Measurements from ENCODE around the gene STARD5.

GRCh38 chr15:81289910-81290309 lies 34.0 kb downstream of the STARD5 start:
- TF ChIP-seq CTCF (IDR thresholded peaks at IDR 0.05; ENCODE audit: control extremely low read depth in 1 of 3, insufficient read depth in 1 of 3, low read depth in 1 of 3, low read length in 3 of 3) (no peak), RAD21 (IDR thresholded peaks at IDR 0.05 in 1 of 2, conservative IDR thresholded peaks at IDR 0.05 in 1 of 2; ENCODE audit: low read depth in 2 of 2, low read length in 2 of 2) (no peak), TAF1 (IDR thresholded peaks at IDR 0.05; ENCODE audit: low read depth, low read length) (no peak), POLR2AphosphoS5 (IDR thresholded peaks at IDR 0.05; ENCODE audit: low read depth, low read length) (no peak), TCF12 (IDR thresholded peaks at IDR 0.05; ENCODE audit: low read depth, low read length) (no peak), SRF (IDR thresholded peaks at IDR 0.05; ENCODE audit: low read depth, low read length) (no peak), GABPA (IDR thresholded peaks at IDR 0.05; ENCODE audit: borderline replicate concordance, insufficient read depth, low read length) (no peak), CHD2 (IDR thresholded peaks at IDR 0.05; ENCODE audit: low read length) (no peak), CHD1 (IDR thresholded peaks at IDR 0.05; ENCODE audit: low read depth, low read length) (no peak), EP300 (IDR thresholded peaks at IDR 0.05; ENCODE audit: borderline replicate concordance in 1 of 2, low read depth in 2 of 2, low read length in 2 of 2) (no peak), NRF1 (IDR thresholded peaks at IDR 0.05; ENCODE audit: low read depth, low read length) (no peak)
- TF ChIP-seq, protein P1, sequence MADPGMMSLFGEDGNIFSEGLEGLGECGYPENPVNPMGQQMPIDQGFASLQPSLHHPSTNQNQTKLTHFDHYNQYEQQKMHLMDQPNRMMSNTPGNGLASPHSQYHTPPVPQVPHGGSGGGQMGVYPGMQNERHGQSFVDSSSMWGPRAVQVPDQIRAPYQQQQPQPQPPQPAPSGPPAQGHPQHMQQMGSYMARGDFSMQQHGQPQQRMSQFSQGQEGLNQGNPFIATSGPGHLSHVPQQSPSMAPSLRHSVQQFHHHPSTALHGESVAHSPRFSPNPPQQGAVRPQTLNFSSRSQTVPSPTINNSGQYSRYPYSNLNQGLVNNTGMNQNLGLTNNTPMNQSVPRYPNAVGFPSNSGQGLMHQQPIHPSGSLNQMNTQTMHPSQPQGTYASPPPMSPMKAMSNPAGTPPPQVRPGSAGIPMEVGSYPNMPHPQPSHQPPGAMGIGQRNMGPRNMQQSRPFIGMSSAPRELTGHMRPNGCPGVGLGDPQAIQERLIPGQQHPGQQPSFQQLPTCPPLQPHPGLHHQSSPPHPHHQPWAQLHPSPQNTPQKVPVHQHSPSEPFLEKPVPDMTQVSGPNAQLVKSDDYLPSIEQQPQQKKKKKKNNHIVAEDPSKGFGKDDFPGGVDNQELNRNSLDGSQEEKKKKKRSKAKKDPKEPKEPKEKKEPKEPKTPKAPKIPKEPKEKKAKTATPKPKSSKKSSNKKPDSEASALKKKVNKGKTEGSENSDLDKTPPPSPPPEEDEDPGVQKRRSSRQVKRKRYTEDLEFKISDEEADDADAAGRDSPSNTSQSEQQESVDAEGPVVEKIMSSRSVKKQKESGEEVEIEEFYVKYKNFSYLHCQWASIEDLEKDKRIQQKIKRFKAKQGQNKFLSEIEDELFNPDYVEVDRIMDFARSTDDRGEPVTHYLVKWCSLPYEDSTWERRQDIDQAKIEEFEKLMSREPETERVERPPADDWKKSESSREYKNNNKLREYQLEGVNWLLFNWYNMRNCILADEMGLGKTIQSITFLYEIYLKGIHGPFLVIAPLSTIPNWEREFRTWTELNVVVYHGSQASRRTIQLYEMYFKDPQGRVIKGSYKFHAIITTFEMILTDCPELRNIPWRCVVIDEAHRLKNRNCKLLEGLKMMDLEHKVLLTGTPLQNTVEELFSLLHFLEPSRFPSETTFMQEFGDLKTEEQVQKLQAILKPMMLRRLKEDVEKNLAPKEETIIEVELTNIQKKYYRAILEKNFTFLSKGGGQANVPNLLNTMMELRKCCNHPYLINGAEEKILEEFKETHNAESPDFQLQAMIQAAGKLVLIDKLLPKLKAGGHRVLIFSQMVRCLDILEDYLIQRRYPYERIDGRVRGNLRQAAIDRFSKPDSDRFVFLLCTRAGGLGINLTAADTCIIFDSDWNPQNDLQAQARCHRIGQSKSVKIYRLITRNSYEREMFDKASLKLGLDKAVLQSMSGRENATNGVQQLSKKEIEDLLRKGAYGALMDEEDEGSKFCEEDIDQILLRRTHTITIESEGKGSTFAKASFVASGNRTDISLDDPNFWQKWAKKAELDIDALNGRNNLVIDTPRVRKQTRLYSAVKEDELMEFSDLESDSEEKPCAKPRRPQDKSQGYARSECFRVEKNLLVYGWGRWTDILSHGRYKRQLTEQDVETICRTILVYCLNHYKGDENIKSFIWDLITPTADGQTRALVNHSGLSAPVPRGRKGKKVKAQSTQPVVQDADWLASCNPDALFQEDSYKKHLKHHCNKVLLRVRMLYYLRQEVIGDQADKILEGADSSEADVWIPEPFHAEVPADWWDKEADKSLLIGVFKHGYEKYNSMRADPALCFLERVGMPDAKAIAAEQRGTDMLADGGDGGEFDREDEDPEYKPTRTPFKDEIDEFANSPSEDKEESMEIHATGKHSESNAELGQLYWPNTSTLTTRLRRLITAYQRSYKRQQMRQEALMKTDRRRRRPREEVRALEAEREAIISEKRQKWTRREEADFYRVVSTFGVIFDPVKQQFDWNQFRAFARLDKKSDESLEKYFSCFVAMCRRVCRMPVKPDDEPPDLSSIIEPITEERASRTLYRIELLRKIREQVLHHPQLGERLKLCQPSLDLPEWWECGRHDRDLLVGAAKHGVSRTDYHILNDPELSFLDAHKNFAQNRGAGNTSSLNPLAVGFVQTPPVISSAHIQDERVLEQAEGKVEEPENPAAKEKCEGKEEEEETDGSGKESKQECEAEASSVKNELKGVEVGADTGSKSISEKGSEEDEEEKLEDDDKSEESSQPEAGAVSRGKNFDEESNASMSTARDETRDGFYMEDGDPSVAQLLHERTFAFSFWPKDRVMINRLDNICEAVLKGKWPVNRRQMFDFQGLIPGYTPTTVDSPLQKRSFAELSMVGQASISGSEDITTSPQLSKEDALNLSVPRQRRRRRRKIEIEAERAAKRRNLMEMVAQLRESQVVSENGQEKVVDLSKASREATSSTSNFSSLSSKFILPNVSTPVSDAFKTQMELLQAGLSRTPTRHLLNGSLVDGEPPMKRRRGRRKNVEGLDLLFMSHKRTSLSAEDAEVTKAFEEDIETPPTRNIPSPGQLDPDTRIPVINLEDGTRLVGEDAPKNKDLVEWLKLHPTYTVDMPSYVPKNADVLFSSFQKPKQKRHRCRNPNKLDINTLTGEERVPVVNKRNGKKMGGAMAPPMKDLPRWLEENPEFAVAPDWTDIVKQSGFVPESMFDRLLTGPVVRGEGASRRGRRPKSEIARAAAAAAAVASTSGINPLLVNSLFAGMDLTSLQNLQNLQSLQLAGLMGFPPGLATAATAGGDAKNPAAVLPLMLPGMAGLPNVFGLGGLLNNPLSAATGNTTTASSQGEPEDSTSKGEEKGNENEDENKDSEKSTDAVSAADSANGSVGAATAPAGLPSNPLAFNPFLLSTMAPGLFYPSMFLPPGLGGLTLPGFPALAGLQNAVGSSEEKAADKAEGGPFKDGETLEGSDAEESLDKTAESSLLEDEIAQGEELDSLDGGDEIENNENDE (IDR thresholded peaks at IDR 0.05; ENCODE audit: insufficient replicate concordance, low read length), result no peak

All from H1 (cell line).